H1 (cell line): Measurements from ENCODE around the gene PROCR. TPM values are rescaled to one million over a fixed set of nuclear protein-coding genes. Genes with fewer than 3 reads are reported as not detected.

Source experiments
- CTCF ChIA-PET: fragments of 300-600 bp; sonication (Branson Sonifier 250); formaldehyde crosslinking; loops from one replicate; lab custom pipeline; 2021; ENCODE audit not compliant: partially characterized antibody; lab: Charles Lee
- POLR2A ChIA-PET: fragments of 300-600 bp; sonication (Branson Sonifier 250); formaldehyde crosslinking; loops from one replicate; lab custom pipeline; 2021; ENCODE audit warnings: inconsistent platforms; ENCODE audit not compliant: partially characterized antibody; lab: Charles Lee
- DNase-seq, 2 experiments: peaks; one replicate each; pipeline versions ENCODE4 v3.0.0 to v3.0.0-alpha.2; 2010 to 2022; ENCODE audit warnings: low spot score in 2 of 2, low read depth in 1 of 2, mixed read lengths in 1 of 2
- FAIRE-seq: peaks from 2 replicates; lab custom pipeline; 2011; peaks lifted over from hg19 to GRCh38; lab: Jason Lieb, UNC
- H2AFZ ChIP-seq: 2 replicates; pipeline ENCODE4 v1.8.1; 2012; ENCODE audit warnings: low read length, inconsistent platforms
- H2AK5ac ChIP-seq: 2 replicates; pipeline ENCODE4 v1.6.1; 2013; ENCODE audit warnings: low read depth, low read length
- H2BK120ac ChIP-seq: replicated peaks from 2 replicates; pipeline ENCODE3; 2013; ENCODE audit warnings: low read depth, low read length, inconsistent platforms
- H2BK12ac ChIP-seq: 2 replicates; pipeline ENCODE4 v1.6.1; 2013; ENCODE audit warnings: low read depth, low read length
- H2BK15ac ChIP-seq: 2 replicates; pipeline ENCODE4 v1.6.1; 2013; ENCODE audit warnings: low read length
- H2BK20ac ChIP-seq: 2 replicates; pipeline ENCODE4 v1.6.1; 2013; ENCODE audit warnings: low read length
- H2BK5ac ChIP-seq: 2 replicates; pipeline ENCODE4 v1.6.1; 2013; ENCODE audit warnings: low read depth, low read length
- H3K14ac ChIP-seq: 2 replicates; pipeline ENCODE4 v1.6.1; 2013; ENCODE audit warnings: inconsistent platforms; ENCODE audit not compliant: insufficient read length
- H3K18ac ChIP-seq: 2 replicates; pipeline ENCODE4 v1.6.1; 2013; ENCODE audit warnings: low read length; ENCODE audit errors: extremely low read depth
- H3K23ac ChIP-seq: 2 replicates; pipeline ENCODE4 v1.6.1; 2013; ENCODE audit warnings: inconsistent platforms; ENCODE audit not compliant: insufficient read length
- H3K23me2 ChIP-seq: 2 replicates; pipeline ENCODE4 v1.6.1; 2013; ENCODE audit warnings: low read depth, low read length
- H3K27ac ChIP-seq: 2 replicates; pipeline ENCODE4 v1.6.1; 2011; ENCODE audit warnings: low read depth, low read length, inconsistent platforms
- H3K27me3 ChIP-seq, 4 experiments: replicated peaks in 1 of 4; 1 replicate in 1 of 4; 2 replicates in 3 of 4; pipeline versions ENCODE4 v1.6.1 to v1.8.1; 2011 to 2013; ENCODE audit warnings: low read length in 3 of 4, mild to moderate bottlenecking in 3 of 4, inconsistent platforms in 2 of 4, mixed read lengths in 2 of 4, moderate library complexity in 1 of 4; ENCODE audit not compliant: control insufficient read depth in 3 of 4, insufficient read depth in 3 of 4; ENCODE audit errors: extremely low read depth in 1 of 4
- H3K36me3 ChIP-seq, 4 experiments: 2 replicates each; pipeline versions ENCODE4 v1.6.1 to v1.8.1; 2011 to 2013; ENCODE audit warnings: mild to moderate bottlenecking in 4 of 4, low read length in 3 of 4, moderate library complexity in 2 of 4, control low read depth in 1 of 4, inconsistent platforms in 1 of 4; ENCODE audit not compliant: insufficient read depth in 4 of 4, control insufficient read depth in 2 of 4
- H3K4ac ChIP-seq: replicated peaks from 2 replicates; pipeline ENCODE3; 2013; ENCODE audit warnings: low read length, low read depth, mixed read lengths, inconsistent platforms; ENCODE audit not compliant: insufficient read length
- H3K4me1 ChIP-seq, 4 experiments: replicated peaks in 1 of 4; 1 replicate in 1 of 4; 2 replicates in 3 of 4; pipeline versions ENCODE4 v1.6.1 to v1.8.1; 2011 to 2013; ENCODE audit warnings: low read length in 3 of 4, inconsistent platforms in 2 of 4, mixed read lengths in 1 of 4; ENCODE audit not compliant: insufficient read depth in 4 of 4, control insufficient read depth in 3 of 4
- H3K4me2 ChIP-seq, 2 experiments: 2 replicates each; pipeline versions ENCODE4 v1.6.1 to v1.8.1; 2011 to 2013; ENCODE audit warnings: low read depth in 2 of 2, low read length in 2 of 2, control low read depth in 1 of 2, inconsistent platforms in 1 of 2, mild to moderate bottlenecking in 1 of 2; ENCODE audit not compliant: insufficient read depth in 1 of 2
- H3K4me3 ChIP-seq, 4 experiments: fragments of 200-600, 300-600 bp in 1 of 4; sonication (generic), shearing (Covaris generic), sonication (Bioruptor Twin) in 1 of 4; 2 replicates each; pipeline versions ENCODE4 v1.5.1 to v1.8.1; 2011 to 2016; ENCODE audit warnings: low read length in 4 of 4, low read depth in 3 of 4, control low read depth in 2 of 4, inconsistent platforms in 2 of 4, mild to moderate bottlenecking in 2 of 4, mixed read lengths in 1 of 4, moderate library complexity in 1 of 4; ENCODE audit not compliant: insufficient read depth in 2 of 4; ENCODE audit errors: extremely low read depth in 1 of 4
- H3K56ac ChIP-seq: replicated peaks from 2 replicates; pipeline ENCODE3; 2013; ENCODE audit warnings: low read depth, mild to moderate bottlenecking, mixed read lengths, low read length, inconsistent platforms; ENCODE audit not compliant: insufficient read length
- H3K79me1 ChIP-seq: 2 replicates; pipeline ENCODE4 v1.6.1; 2013; ENCODE audit warnings: low read depth, low read length, control low read depth
- H3K79me2 ChIP-seq, 2 experiments: 2 replicates each; pipeline versions ENCODE4 v1.6.1 to v1.8.1; 2012 to 2013; ENCODE audit warnings: low read length in 2 of 2, mild to moderate bottlenecking in 2 of 2, inconsistent platforms in 1 of 2; ENCODE audit not compliant: insufficient read depth in 2 of 2, control insufficient read depth in 1 of 2
- H3K9ac ChIP-seq, 4 experiments: replicated peaks in 1 of 4; 1 replicate in 1 of 4; 2 replicates in 3 of 4; pipeline versions ENCODE4 v1.6.1 to v1.8.1; 2011 to 2013; ENCODE audit warnings: low read depth in 3 of 4, low read length in 3 of 4, control low read depth in 2 of 4, mild to moderate bottlenecking in 2 of 4, moderate library complexity in 2 of 4, inconsistent platforms in 1 of 4; ENCODE audit errors: extremely low read depth in 1 of 4
- H3K9me3 ChIP-seq, 2 experiments: 2 replicates each; pipeline versions ENCODE4 v1.6.1 to v1.8.1; 2012 to 2013; ENCODE audit warnings: mild to moderate bottlenecking in 2 of 2, moderate library complexity in 2 of 2, control low read depth in 1 of 2, inconsistent platforms in 1 of 2, low read depth in 1 of 2, low read length in 1 of 2, mixed read lengths in 1 of 2; ENCODE audit not compliant: insufficient read depth in 2 of 2
- H4K20me1 ChIP-seq, 2 experiments: replicated peaks in 1 of 2; 2 replicates each; pipeline versions ENCODE3 to v1.8.1; 2011 to 2013; ENCODE audit warnings: inconsistent platforms in 2 of 2, low read length in 2 of 2, mild to moderate bottlenecking in 1 of 2; ENCODE audit not compliant: insufficient read depth in 2 of 2, control insufficient read depth in 1 of 2
- H4K5ac ChIP-seq: 2 replicates; pipeline ENCODE4 v1.6.1; 2013; ENCODE audit warnings: low read length, low read depth, mixed read lengths, inconsistent platforms; ENCODE audit not compliant: insufficient read length
- H4K8ac ChIP-seq: 2 replicates; pipeline ENCODE4 v1.8.0; 2013; ENCODE audit warnings: mild to moderate bottlenecking, moderate library complexity, low read length, inconsistent platforms; ENCODE audit not compliant: insufficient read depth; ENCODE audit errors: extremely low read depth
- H4K91ac ChIP-seq: replicated peaks from 2 replicates; pipeline ENCODE3; 2013; ENCODE audit warnings: low read length, mixed read lengths, inconsistent platforms; ENCODE audit not compliant: insufficient read length
- ATF3 ChIP-seq: IDR thresholded peaks from 2 replicates; pipeline ENCODE4 v1.6.1; 2011; ENCODE audit warnings: low read depth, mild to moderate bottlenecking, low read length; ENCODE audit not compliant: insufficient read depth
- BACH1 ChIP-seq: IDR thresholded peaks from 2 replicates; pipeline ENCODE4 v1.6.1; 2012; ENCODE audit warnings: low read length, improper control_type of control experiment
- CBX5 ChIP-seq: fragments of 300-800, 300-1000 bp; sonication (generic); IDR thresholded peaks from 2 replicates; pipeline ENCODE4 v1.7.1; 2016; ENCODE audit warnings: antibody characterized with exemption, low read length, low read depth
- CREB1 ChIP-seq: IDR thresholded peaks from 2 replicates; pipeline ENCODE4 v1.6.1; 2012; ENCODE audit warnings: inconsistent platforms
- E2F6 ChIP-seq: IDR thresholded peaks from 2 replicates; pipeline ENCODE4 v1.6.1; 2012; ENCODE audit warnings: inconsistent platforms
- JUN ChIP-seq: IDR thresholded peaks from 2 replicates; pipeline ENCODE4 v1.6.1; 2011; ENCODE audit warnings: low read depth, mild to moderate bottlenecking, improper control_type of control experiment, low read length
- NANOG ChIP-seq: IDR thresholded peaks from 2 replicates; pipeline ENCODE4 v1.6.1; 2011; ENCODE audit warnings: low read length, low read depth, mild to moderate bottlenecking, inconsistent platforms; ENCODE audit not compliant: insufficient read depth, poor library complexity, severe bottlenecking
- POU5F1 ChIP-seq: IDR thresholded peaks from 2 replicates; pipeline ENCODE4 v1.6.1; 2011; ENCODE audit warnings: low read depth, mild to moderate bottlenecking, low read length, moderate library complexity
- RAD21 ChIP-seq, 2 experiments: IDR thresholded peaks in 1 of 2; conservative IDR thresholded peaks in 1 of 2; 2 replicates each; pipeline ENCODE4 v1.6.1; 2011; ENCODE audit warnings: low read depth in 2 of 2, low read length in 2 of 2, improper control_type of control experiment in 1 of 2, inconsistent platforms in 1 of 2, mild to moderate bottlenecking in 1 of 2, moderate library complexity in 1 of 2
- SAP30 ChIP-seq: fragments of 300-600 bp; sonication (generic); IDR thresholded peaks from 2 replicates; pipeline ENCODE4 v1.7.1; 2012; ENCODE audit warnings: low read length, moderate library complexity, mild to moderate bottlenecking, inconsistent platforms; ENCODE audit not compliant: insufficient read depth, insufficient replicate concordance
- SP1 ChIP-seq: IDR thresholded peaks from 2 replicates; pipeline ENCODE4 v1.6.1; 2011; ENCODE audit warnings: low read depth, low read length
- TAF1 ChIP-seq: IDR thresholded peaks from 2 replicates; pipeline ENCODE4 v1.6.1; 2011; ENCODE audit warnings: mild to moderate bottlenecking, low read depth, low read length
- WGBS, 2 experiments: shearing (Covaris generic) in 1 of 2; methylation state at CpG; one replicate each; pipeline versions ENCODE4 v1.1.6 to v1.1.7; 2013 to 2015; ENCODE audit warnings: low lambda C conversion rate in 2 of 2, mixed read lengths in 2 of 2, inconsistent platforms in 1 of 2, low coverage in 1 of 2, missing lambda C conversion rate in 1 of 2; ENCODE audit not compliant: insufficient replicate concordance in 2 of 2, insufficient coverage in 1 of 2, insufficient read length in 1 of 2; ENCODE audit errors: extremely low coverage in 1 of 2, missing lambda C conversion rate in 1 of 2; 5-methylcytosine and 5-hydroxymethylcytosine counted together
- polyA plus RNA-seq, 7 experiments: library from polyadenylated mRNA; depleted of rRNA in 3 of 7; stranded (reverse) in 5 of 7; unstranded in 2 of 7; fragments of >200 nt in 5 of 7; fragments of 200-250 nt in 2 of 7; gene quantifications; 1 replicate in 5 of 7; 2 replicates in 1 of 7; 4 replicates in 1 of 7; pipeline versions ENCODE4 v1.2.1 to v1.2.3, GENCODE V29; 2011 to 2013; ENCODE audit warnings: missing spikeins in 2 of 7, mixed read lengths in 2 of 7
- total RNA-seq: library from RNA; stranded (reverse); fragmentation: NEBNext Ultra II Directional; extraction: Animal tissue kit (Norgen Biotek cat#: 25700); gene quantifications from 2 replicates; pipeline ENCODE4 v1.2.1, GENCODE V29; 2021

The PROCR gene
- total and polyA plus RNA-seq, 2 of the 8 experiments (the other 6 are each of a cell fraction or from before 2014, with no cell fraction given): 21.3 to 42.9 TPM

GRCh38 chr20:35125753-35126152, 46.1 kb upstream of the PROCR start:
- Histone ChIP-seq H3K9ac (no peak overlapping the region), H2BK12ac (no peak overlapping the region), H3K23me2 (no peaks in the 10 kb centered on the region), H3K23ac (no peak overlapping the region), H3K36me3 (peaks cover 7 to 59% (median 31%) of the 10 kb centered on the region in 4 experiments; a peak in 7 of 8 replicates), H4K20me1 (no peaks in the 10 kb centered on the region), H2AFZ (no peak overlapping the region), H3K4me2 (no peak overlapping the region), H3K27me3 (no peaks in the 10 kb centered on the region), H3K4me3 (no peak overlapping the region), H2BK15ac (no peak overlapping the region), H2BK5ac (no peak overlapping the region), H2BK120ac (no peak overlapping the region), H4K5ac (no peak overlapping the region), H3K18ac (no peak overlapping the region), H4K91ac (no peak overlapping the region), H2AK5ac (no peak overlapping the region), H3K14ac (no peak overlapping the region), H4K8ac (no peak overlapping the region), H3K4me1 (no peaks in the 10 kb centered on the region), H2BK20ac (no peak overlapping the region), H3K27ac (no peak overlapping the region), H3K9me3 (no peaks in the 10 kb centered on the region), H3K79me2 (no peaks in the 10 kb centered on the region), H3K56ac (no peak overlapping the region), H3K79me1 (no peaks in the 10 kb centered on the region), H3K4ac (no peak overlapping the region)
- DNase-seq (no peak), FAIRE-seq (no peak)
- TF ChIP-seq CREB1 (no peak), RAD21 (IDR thresholded peaks at IDR 0.05 in 1 of 2, conservative IDR thresholded peaks at IDR 0.05 in 1 of 2; ENCODE audit: low read depth in 2 of 2, low read length in 2 of 2) (no peak), E2F6 (no peak), POU5F1 (no peak), TAF1 (no peak), BACH1 (no peak), SAP30 (no peak), CBX5 (no peak), ATF3 (no peak), JUN (no peak), NANOG (no peak), SP1 (no peak)
- ChIA-PET CTCF (interaction anchor here (0.6 to 1.5 kb wide), 6 partner anchors 10 to 158 kb away, joined by 3 to 8 read pairs (median 3); no protein-coding TSS in a partner anchor), POLR2A (no interaction called here)
- WGBS, 2 experiments: 91% methylated on average over 5 of the region's 5 CpGs; no CpG with 5 or more reads in 1 of the 2 experiments
